Testis (tissue), 2 donors: Measurements from ENCODE around the gene UBE3B.

Experiments used
- CTCF ChIP-seq, 3 experiments: fragments of 450-650 bp in 2 of 3; fragments of 200-600 bp in 1 of 3; sonication (generic) in 1 of 3; IDR thresholded peaks; one replicate each; pipeline ENCODE4 v1.5.1; 2016 to 2019; ENCODE audit warnings: antibody characterized with exemption in 3 of 3, mild to moderate bottlenecking in 2 of 3, moderate library complexity in 1 of 3
- POLR2A ChIP-seq: fragments of 450-650 bp; IDR thresholded peaks from one replicate; pipeline ENCODE4 v1.6.1; 2017; ENCODE audit warnings: antibody characterized with exemption, mild to moderate bottlenecking, moderate library complexity

GRCh38 chr12:109448707-109449390 is 28.6 kb upstream of the UBE3B start:
- no peak for TF ChIP-seq CTCF (IDR thresholded peaks at IDR 0.05)
- TF ChIP-seq POLR2A: no peak
